LNCaP clone FGC (cell line): Measurements from ENCODE around the gene MRAS.

Experiments
- DNase-seq: peaks from one replicate; pipeline ENCODE4 v3.0.0-alpha.2; 2011; ENCODE audit warnings: low read depth
- H3K4me3 ChIP-seq: 2 replicates; pipeline ENCODE4 v1.5.1; 2011; ENCODE audit warnings: mild to moderate bottlenecking, low read depth, low read length, control low read depth
- TF ChIP-seq, protein P1 (sequence below): IDR thresholded peaks from 2 replicates; pipeline ENCODE4 v1.5.1; 2012; ENCODE audit warnings: mild to moderate bottlenecking; ENCODE audit not compliant: control insufficient read depth, insufficient read depth; ENCODE audit errors: extremely low read depth

MRAS gene

DNA sequence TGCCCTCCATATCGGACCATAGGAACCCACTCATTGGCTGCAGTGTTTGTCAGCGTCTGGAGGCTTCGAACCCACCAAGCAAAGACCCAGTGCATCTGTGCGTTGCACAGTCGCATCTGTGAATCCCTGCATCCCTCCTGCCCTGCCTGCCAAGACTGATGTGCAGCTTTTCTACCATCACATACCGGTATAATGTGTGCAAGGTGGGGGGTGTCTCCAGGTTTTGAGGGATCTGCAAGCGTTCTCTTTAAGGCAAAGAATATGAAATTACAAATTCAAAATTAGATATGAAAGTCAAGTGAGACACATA is 18.4 kb upstream of the MRAS start:
- peak overlapping the region; percentile 59 for H3K4me3 ChIP-seq
- TF ChIP-seq, protein P1, sequence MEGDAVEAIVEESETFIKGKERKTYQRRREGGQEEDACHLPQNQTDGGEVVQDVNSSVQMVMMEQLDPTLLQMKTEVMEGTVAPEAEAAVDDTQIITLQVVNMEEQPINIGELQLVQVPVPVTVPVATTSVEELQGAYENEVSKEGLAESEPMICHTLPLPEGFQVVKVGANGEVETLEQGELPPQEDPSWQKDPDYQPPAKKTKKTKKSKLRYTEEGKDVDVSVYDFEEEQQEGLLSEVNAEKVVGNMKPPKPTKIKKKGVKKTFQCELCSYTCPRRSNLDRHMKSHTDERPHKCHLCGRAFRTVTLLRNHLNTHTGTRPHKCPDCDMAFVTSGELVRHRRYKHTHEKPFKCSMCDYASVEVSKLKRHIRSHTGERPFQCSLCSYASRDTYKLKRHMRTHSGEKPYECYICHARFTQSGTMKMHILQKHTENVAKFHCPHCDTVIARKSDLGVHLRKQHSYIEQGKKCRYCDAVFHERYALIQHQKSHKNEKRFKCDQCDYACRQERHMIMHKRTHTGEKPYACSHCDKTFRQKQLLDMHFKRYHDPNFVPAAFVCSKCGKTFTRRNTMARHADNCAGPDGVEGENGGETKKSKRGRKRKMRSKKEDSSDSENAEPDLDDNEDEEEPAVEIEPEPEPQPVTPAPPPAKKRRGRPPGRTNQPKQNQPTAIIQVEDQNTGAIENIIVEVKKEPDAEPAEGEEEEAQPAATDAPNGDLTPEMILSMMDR = no peak
- no peak for DNase-seq

- no peak for DNase-seq
- TF ChIP-seq, protein P1 = no peak
- no peak overlapping the region for H3K4me3 ChIP-seq
Observed at GRCh38 chr3:138331143-138331894, 17.1 kb upstream of the MRAS start.

DNA sequence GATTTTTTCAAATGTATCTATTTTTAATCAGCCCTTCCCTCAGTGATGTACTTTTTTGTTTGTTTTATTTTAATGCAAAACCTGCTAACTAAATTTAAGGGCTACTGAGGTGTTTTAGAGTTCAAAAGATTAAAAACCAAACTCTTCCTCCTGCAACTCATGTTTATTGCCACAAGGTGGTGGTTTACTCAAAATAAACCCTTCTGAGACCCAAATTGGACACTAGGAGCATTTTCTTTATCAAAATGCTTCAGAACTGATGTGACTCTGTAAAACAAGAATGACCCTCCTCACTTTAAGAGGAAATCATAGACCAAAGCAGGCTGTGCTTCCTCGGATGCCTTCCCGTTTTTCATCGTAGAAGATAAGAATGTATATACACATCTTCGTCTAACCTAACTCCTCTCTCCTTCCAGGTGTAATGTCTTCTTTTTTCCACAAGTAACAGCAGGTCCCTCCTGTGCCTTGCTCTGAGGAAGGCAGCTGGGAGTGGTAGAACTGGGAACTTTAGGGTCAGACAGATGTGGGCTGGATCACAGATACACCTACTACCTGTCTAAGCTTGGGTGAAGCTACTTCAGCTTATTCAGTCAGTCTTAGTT is 15.8 kb upstream of the MRAS start:
- DNase-seq = no peak

DNA sequence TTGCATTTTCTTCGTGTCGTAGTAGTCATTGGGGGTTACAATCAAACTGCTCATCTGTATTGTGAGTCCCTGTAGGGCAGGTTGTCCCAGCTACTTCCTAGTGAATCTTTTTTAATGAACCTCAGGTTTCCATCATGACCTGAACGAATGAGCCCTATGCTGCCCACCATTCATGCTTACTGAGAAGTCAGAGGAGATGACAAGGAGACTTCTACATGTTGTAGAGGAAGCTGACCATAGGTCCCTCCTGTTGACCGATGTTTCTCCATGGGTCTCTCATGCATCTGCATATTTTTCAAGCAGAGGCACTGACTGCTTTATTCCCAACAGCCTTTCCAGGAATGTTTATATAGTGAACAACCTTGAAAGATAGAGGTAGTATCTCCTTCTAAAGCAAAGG is 13.8 kb upstream of the MRAS start:
- H3K4me3 ChIP-seq = no peak overlapping the region
- no peak for DNase-seq
- TF ChIP-seq, protein P1 = no peak

More for the DNA sequence above, 15.8 kb upstream of the MRAS start:
- TF ChIP-seq, protein P1 = peak; percentile 52
- H3K4me3 ChIP-seq = no peak overlapping the region

GRCh38 chr3:138336454-138336999 is 11.9 kb upstream of the MRAS start:
- H3K4me3 ChIP-seq = no peak overlapping the region
- TF ChIP-seq, protein P1 = no peak
- no peak for DNase-seq

DNA sequence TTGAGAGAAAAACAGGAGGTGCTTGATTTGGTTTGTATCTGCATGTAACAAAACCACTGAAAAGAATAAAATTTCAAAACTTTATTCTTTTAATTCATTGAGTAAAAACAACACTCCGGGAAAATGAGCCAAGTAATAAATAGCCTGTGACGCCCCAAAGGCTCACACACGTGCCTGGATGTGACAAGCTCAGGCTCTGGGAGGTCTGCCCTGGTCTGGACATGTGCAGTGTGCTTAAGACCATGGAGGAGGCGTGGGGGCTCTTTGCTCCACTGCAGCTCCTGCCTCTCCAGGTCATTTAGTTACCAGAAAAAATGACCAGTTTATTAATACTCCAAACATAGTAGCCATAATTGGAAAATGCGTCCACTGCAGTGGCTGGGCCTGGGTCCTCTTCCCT is 10.1 kb upstream of the MRAS start:
- H3K4me3 ChIP-seq = no peak overlapping the region
- TF ChIP-seq, protein P1 = no peak
- DNase-seq = no peak
